HG02798 (cell line): Measurements from ENCODE around the gene CDH16.
A peak's percentile ranks its signal among the peaks of the same experiment; 100 is the strongest.
"Not testable (repeated sequence)": the region's sequence is repeated elsewhere in the genome, so short reads cannot be mapped to it uniquely, and the experiment has no call there.

Source experiments
- ATAC-seq: cut with Tn5 transposase; IDR thresholded peaks from one replicate; pipeline ENCODE4 v1.9.1; 2021; ENCODE audit warnings: mild to moderate bottlenecking; ENCODE audit not compliant: unreplicated experiment, poor library complexity

Gene CDH16

DNA sequence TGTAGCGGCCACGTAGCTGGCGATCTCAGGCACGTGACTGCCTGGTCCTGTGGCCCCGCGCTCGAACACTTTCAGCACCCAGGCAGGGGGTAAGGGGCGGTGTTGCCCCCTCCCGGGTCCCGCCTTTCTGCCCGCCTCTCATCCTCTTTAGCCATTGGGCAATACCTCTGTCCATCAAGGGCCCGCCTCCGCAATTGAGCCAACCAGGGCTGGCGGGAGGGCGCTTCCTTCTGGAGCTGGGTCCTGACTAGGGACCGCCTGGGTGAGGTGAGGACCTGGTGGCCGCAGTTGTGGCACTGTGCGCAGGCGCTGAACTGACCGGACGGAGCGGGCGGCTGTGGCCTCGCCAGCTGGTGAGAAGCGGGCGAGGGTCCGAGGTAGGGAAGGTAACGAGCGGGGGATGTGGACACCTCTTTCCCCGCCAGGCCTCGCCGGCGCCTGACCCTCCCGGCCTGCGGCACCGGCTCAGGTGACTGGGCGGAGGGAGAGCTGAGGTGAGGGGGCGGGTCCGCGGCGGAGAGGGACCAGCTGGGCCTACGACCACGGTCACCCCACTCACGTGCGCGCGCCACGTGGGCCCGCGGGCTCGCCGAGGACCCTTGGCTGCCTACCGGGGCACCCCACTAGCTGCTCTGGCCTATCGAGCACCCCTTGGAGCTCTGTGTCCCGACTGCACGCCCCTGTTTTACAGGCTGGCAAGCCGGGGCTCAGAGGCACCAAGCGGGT is 38.2 kb downstream of the CDH16 start, which contains the start of gene PDP2:
Gene PDP2, plus strand, starts transcription at position 228 of the 726 bp plus-strand sequence. CDS start 3,770 bp downstream, outside the sequence.
- peak; percentile 97 for ATAC-seq

GRCh38 chr16:66878067-66878466 is 40.6 kb downstream of the CDH16 start:
- ATAC-seq = peak; percentile 16

GRCh38 chr16:66874079-66874775 is 44.5 kb downstream of the CDH16 start:
- ATAC-seq = no peak

- ATAC-seq = no peak
Measured at GRCh38 chr16:66873685-66874055, 45.0 kb downstream of the CDH16 start.

GRCh38 chr16:66872943-66873684 is 45.6 kb downstream of the CDH16 start:
- peak; percentile 88 for ATAC-seq

- ATAC-seq = no peak
Measured at GRCh38 chr16:66872559-66872942, 46.1 kb downstream of the CDH16 start.

GRCh38 chr16:66871840-66872239 is 46.8 kb downstream of the CDH16 start:
- ATAC-seq = no peak

DNA sequence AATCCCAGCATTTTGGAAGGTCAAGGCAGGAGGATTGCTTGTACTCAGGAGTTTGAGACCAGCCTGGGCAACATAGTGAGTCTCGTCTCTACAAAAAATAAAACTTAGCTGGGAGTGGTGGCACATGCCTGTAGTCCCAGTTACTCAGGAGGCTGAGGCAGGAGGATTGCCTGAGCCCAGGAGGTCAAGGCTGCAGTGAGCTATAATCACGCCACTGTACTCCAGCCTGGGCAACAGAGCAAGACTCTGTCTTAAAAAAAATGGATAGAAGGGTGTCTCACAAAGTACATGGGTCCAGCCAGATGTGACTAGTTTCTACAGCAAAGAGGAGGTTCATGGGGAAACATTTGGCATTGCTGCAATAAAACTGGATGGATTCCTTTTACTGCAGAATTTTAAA is 47.3 kb downstream of the CDH16 start:
- ATAC-seq = not testable (repeated sequence)

- ATAC-seq = no peak
Measured at GRCh38 chr16:66869424-66869823, 49.3 kb downstream of the CDH16 start.

- no peak for ATAC-seq
Measured at GRCh38 chr16:66863707-66864106, 55.0 kb downstream of the CDH16 start.

DNA sequence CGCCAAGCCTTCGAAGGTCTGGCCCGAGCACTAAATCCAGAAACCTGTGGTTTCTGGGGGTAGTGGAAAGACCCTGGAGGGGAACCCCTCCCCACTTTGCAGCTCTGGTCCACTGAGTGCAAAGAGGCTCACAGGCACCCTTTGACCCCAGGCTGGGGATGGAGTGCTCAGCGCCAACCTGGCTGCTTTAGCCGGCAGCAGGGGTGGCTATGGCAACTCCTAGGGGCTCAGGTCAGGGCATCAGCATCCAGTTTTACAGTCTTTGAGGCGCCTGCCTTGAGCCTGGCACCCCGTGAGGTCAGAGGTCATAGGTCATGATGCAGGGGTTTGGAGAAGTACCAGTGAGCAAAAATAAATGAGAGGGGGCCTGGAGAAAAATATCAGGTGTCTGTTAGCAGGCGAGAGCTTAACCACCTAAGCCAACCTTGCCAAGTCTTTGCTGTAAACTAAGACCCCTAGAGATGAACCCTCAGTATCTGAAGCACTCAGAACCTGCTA is 56.6 kb downstream of the CDH16 start:
- no peak for ATAC-seq

GRCh38 chr16:66859397-66860068 is 59.2 kb downstream of the CDH16 start:
- no peak for ATAC-seq

- no peak for ATAC-seq
Measured at GRCh38 chr16:66858740-66859396, 59.8 kb downstream of the CDH16 start.
